G401 (cell line): ENCODE results near the gene IFIT1B. TPM values are rescaled to one million over a fixed set of nuclear protein-coding genes. Genes with fewer than 3 reads are reported as not detected.

Experiments
- total RNA-seq: library from RNA; depleted of rRNA; stranded (reverse); fragments of >200 nt; shearing (Covaris generic); gene quantifications from 2 replicates; pipeline ENCODE4 v1.2.3, GENCODE V29; 2014; rRNA removed

The IFIT1B gene
- total RNA-seq, 1 experiment from 2014 or later, result not detected

Other genes starting within 250 kb of the IFIT1B start
- gene CH25H, start 170.7 kb upstream of the IFIT1B start, total RNA-seq, result not detected in 2 replicates
- gene LIPA, start 126.3 kb upstream of the IFIT1B start, total RNA-seq, result 23.0 and 32.1 TPM in 2 replicates
- gene IFIT2, start 76.0 kb upstream of the IFIT1B start, total RNA-seq, result 0.80 and 1.1 TPM in 2 replicates
- 2.4 and 2.7 TPM in 2 replicates for gene IFIT3, start 50.1 kb upstream of the IFIT1B start, total RNA-seq
- gene IFIT1, start 14.6 kb downstream of the IFIT1B start, total RNA-seq, result 19.2 and 21.7 TPM in 2 replicates
- 2.4 and 2.5 TPM in 2 replicates for gene IFIT5, start 36.5 kb downstream of the IFIT1B start, total RNA-seq
- not detected in 2 replicates for gene SLC16A12, start 157.5 kb downstream of the IFIT1B start, total RNA-seq